ENCODE results near the gene RHBG.

The RHBG gene

DNA sequence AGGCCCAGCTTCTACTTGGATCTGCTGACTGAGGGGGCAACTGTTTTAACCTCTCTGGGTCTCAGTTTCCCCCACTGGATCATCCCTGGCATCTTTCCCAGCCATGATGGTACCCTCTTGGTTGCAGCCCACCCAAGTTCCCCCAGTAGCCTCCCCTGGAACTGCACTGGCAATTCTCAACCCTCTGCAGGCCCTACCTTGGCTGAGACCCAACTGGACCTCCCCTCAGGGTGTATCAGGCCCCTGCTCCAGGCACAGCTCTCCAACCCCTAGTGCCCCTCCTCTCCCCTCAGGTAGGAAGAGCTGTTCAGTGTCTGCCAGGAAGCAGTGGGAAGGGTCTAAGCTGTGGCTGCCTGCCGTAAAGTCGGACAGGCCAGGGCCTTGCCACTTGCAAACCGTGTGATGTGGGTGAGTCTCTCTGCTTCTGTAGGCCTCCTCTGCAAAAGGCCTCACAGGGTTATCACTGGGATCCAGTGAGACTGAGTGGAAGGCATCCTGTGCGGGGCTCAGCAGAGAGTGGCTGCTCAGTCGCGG, 32.1 kb downstream of the RHBG start:
- TF ChIP-seq ZBTB7A (IDR thresholded peaks at IDR 0.05; ENCODE audit: low read depth), result no peak
- no peak for TF ChIP-seq REST (IDR thresholded peaks at IDR 0.05; ENCODE audit: low read depth)
- TF ChIP-seq TEAD4 (IDR thresholded peaks at IDR 0.05), result no peak
- TF ChIP-seq CEBPB (IDR thresholded peaks at IDR 0.05), result no peak
- no peak for TF ChIP-seq FOXM1 (IDR thresholded peaks at IDR 0.05; ENCODE audit: borderline replicate concordance, low read depth)
- TF ChIP-seq MAX (IDR thresholded peaks at IDR 0.05), result no peak
- no peak for TF ChIP-seq EP300 (IDR thresholded peaks at IDR 0.05; ENCODE audit: borderline replicate concordance)
- no peak for TF ChIP-seq NFIC (IDR thresholded peaks at IDR 0.05)
- no peak for TF ChIP-seq TAF1 (IDR thresholded peaks at IDR 0.05; ENCODE audit: low read depth)
- TF ChIP-seq EGR1 (IDR thresholded peaks at IDR 0.05), result no peak
- TF ChIP-seq RAD21 (IDR thresholded peaks at IDR 0.05; ENCODE audit: low read depth), result no peak
- TF ChIP-seq, protein P1, sequence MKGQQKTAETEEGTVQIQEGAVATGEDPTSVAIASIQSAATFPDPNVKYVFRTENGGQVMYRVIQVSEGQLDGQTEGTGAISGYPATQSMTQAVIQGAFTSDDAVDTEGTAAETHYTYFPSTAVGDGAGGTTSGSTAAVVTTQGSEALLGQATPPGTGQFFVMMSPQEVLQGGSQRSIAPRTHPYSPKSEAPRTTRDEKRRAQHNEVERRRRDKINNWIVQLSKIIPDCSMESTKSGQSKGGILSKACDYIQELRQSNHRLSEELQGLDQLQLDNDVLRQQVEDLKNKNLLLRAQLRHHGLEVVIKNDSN (IDR thresholded peaks at IDR 0.05), result no peak
- no peak for TF ChIP-seq YY1 (IDR thresholded peaks at IDR 0.05; ENCODE audit: low read depth)
- no peak for TF ChIP-seq CREB1 (IDR thresholded peaks at IDR 0.05; ENCODE audit: low read depth)
- no peak for TF ChIP-seq TCF12 (IDR thresholded peaks at IDR 0.05; ENCODE audit: low read depth)

- TF ChIP-seq FOXM1 (IDR thresholded peaks at IDR 0.05; ENCODE audit: borderline replicate concordance, low read depth) (no peak), EP300 (IDR thresholded peaks at IDR 0.05; ENCODE audit: borderline replicate concordance) (no peak), MAX (IDR thresholded peaks at IDR 0.05) (no peak), NFIC (IDR thresholded peaks at IDR 0.05) (no peak), EGR1 (IDR thresholded peaks at IDR 0.05) (no peak), CEBPB (IDR thresholded peaks at IDR 0.05) (no peak), YY1 (IDR thresholded peaks at IDR 0.05; ENCODE audit: low read depth) (no peak), RAD21 (IDR thresholded peaks at IDR 0.05; ENCODE audit: low read depth) (no peak), ZBTB7A (IDR thresholded peaks at IDR 0.05; ENCODE audit: low read depth) (no peak)
- TF ChIP-seq, protein P1 (IDR thresholded peaks at IDR 0.05), result no peak
Observed at GRCh38 chr1:156401681-156402081, 32.7 kb downstream of the RHBG start.

DNA sequence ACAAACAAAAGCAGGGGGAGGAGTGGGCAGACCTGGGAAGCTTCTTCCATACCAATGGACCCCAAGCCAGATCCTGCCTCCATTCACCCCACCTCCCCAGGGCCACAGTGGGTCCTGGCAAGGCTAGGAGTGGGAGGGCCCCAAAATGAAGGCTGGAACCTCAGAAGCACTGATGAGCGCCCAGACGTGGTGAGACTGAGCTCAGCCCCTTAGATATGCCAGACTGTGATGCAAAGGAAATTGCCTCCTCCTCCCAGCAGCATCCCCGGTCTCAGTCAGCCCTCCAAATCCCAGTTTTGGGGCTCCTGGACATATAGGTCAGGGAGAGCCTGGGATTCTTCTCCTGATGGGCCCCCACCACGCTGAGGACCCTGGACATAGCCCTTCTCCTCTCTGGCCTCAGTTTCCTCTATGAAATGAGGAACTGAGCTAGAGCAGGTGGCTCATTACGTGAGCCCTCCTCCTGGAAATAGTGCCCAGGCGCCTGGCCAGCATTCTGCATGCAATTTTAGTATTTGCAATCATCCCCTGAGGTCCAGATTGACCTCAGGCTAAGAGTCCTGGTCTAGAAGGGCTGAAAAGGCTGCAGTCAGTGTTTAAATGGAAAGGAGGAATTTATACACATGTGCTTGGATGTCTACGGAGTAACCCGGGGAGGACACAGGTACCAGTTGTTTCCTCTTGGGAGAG, 33.5 kb downstream of the RHBG start:
- no peak for TF ChIP-seq NFIC (IDR thresholded peaks at IDR 0.05)
- no peak for TF ChIP-seq ZBTB7A (IDR thresholded peaks at IDR 0.05; ENCODE audit: low read depth)
- TF ChIP-seq MAX (IDR thresholded peaks at IDR 0.05), result no peak
- TF ChIP-seq EGR1 (IDR thresholded peaks at IDR 0.05), result no peak
- no peak for TF ChIP-seq REST (IDR thresholded peaks at IDR 0.05; ENCODE audit: low read depth)
- no peak for TF ChIP-seq YY1 (IDR thresholded peaks at IDR 0.05; ENCODE audit: low read depth)

DNA sequence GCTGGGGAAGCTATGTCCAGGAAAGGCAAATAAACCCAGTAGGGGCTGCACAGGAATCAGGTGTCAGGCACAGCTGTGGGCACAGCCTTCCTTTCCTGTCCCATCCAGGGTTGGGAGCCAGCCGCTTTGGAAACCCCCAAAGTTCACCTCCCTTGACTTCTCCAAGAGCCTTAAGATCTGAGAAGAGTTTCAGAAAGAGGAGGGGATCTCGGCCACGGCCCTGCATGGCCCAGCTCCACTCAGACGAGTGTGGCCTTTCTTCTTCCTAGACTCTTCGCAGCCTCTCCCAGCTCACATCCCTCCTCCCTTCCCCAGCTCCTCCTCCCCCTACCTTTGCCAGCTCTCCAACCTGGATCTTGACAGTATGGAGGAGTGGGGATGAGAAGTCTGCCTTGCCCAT, 36.7 kb downstream of the RHBG start:
- no peak for TF ChIP-seq ZBTB7A (IDR thresholded peaks at IDR 0.05; ENCODE audit: low read depth)
- TF ChIP-seq, protein P1 (IDR thresholded peaks at IDR 0.05), result no peak
- TF ChIP-seq TCF12 (IDR thresholded peaks at IDR 0.05; ENCODE audit: low read depth), result no peak
- TF ChIP-seq TAF1 (IDR thresholded peaks at IDR 0.05; ENCODE audit: low read depth), result no peak
- no peak for TF ChIP-seq CEBPB (IDR thresholded peaks at IDR 0.05)
- no peak for TF ChIP-seq NFIC (IDR thresholded peaks at IDR 0.05)
- TF ChIP-seq RAD21 (IDR thresholded peaks at IDR 0.05; ENCODE audit: low read depth), result no peak
- no peak for TF ChIP-seq CREB1 (IDR thresholded peaks at IDR 0.05; ENCODE audit: low read depth)
- no peak for TF ChIP-seq EP300 (IDR thresholded peaks at IDR 0.05; ENCODE audit: borderline replicate concordance)
- no peak for TF ChIP-seq FOXM1 (IDR thresholded peaks at IDR 0.05; ENCODE audit: borderline replicate concordance, low read depth)
- no peak for TF ChIP-seq TEAD4 (IDR thresholded peaks at IDR 0.05)
- TF ChIP-seq EGR1 (IDR thresholded peaks at IDR 0.05), result no peak
- no peak for TF ChIP-seq MAX (IDR thresholded peaks at IDR 0.05)
- TF ChIP-seq REST (IDR thresholded peaks at IDR 0.05; ENCODE audit: low read depth), result no peak
- no peak for TF ChIP-seq YY1 (IDR thresholded peaks at IDR 0.05; ENCODE audit: low read depth)

Data from Ishikawa (cell line).